GM12875 (cell line): ENCODE measurements around the gene FAM117B.

ENCODE experiments used
- H3K4me3 ChIP-seq: one replicate; pipeline ENCODE4 v1.5.1; 2011; ENCODE audit warnings: low read depth, low read length, control low read depth
- CTCF ChIP-seq: IDR thresholded peaks from 2 replicates; pipeline ENCODE4 v1.5.1; 2011; ENCODE audit warnings: low read depth, mild to moderate bottlenecking, control low read depth, inconsistent platforms, low read length, moderate library complexity, borderline replicate concordance; ENCODE audit not compliant: insufficient read depth

Gene FAM117B

GRCh38 chr2:202604699-202605098 is 30.1 kb upstream of the FAM117B start:
- no peak overlapping the region for H3K4me3 ChIP-seq
- TF ChIP-seq CTCF, result no peak

DNA sequence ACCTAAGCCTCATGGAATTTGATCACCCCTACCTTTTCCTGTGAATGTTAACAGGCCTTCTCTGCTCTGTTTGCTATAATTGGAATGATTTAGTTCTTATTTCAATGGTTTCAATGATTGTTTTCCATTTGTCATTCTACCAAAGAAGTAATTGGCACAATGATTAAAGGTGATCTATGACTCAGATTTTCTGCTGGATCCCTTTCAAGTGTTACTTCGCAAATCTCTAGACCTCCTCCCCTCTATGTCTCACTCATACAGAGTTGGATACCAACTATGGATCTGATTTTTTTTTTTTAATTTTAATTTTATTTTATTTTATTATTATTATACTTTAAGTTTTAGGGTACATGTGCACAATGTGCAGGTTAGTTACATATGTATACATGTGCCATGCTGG is 29.6 kb upstream of the FAM117B start:
- TF ChIP-seq CTCF, result no peak
- H3K4me3 ChIP-seq, result no peak overlapping the region

GRCh38 chr2:202608142-202608852 is 26.5 kb upstream of the FAM117B start:
- no peak for TF ChIP-seq CTCF
- no peak overlapping the region for H3K4me3 ChIP-seq

GRCh38 chr2:202609381-202610145 is 25.2 kb upstream of the FAM117B start:
- TF ChIP-seq CTCF, result no peak

GRCh38 chr2:202610380-202610779 is 24.4 kb upstream of the FAM117B start:
- no peak overlapping the region for H3K4me3 ChIP-seq
- no peak for TF ChIP-seq CTCF

More at GRCh38 chr2:202609381-202610145, 25.2 kb upstream of the FAM117B start:
- no peak overlapping the region for H3K4me3 ChIP-seq

GRCh38 chr2:202612145-202612544 is 22.6 kb upstream of the FAM117B start:
- H3K4me3 ChIP-seq, result no peak overlapping the region
- TF ChIP-seq CTCF, result no peak

GRCh38 chr2:202613479-202613878 is 21.3 kb upstream of the FAM117B start:
- no peak for TF ChIP-seq CTCF
- no peak overlapping the region for H3K4me3 ChIP-seq
